OCI-LY3 (cell line): Measurements from ENCODE around the gene MYCBP.
A peak's percentile ranks its signal among the peaks of the same experiment; 100 is the strongest.

Experiments
- H2AFZ ChIP-seq: fragments of 200-600, 300-600 bp; shearing (Covaris generic); 2 replicates; pipeline ENCODE4 v1.6.0; 2014; ENCODE audit warnings: antibody characterized with exemption, low read depth, low read length
- H3K27ac ChIP-seq: fragments of 200-600, 300-600 bp; sonication (generic); 2 replicates; pipeline ENCODE4 v1.5.1; 2014; ENCODE audit warnings: mild to moderate bottlenecking, low read length, moderate library complexity, mixed read lengths
- H3K27me3 ChIP-seq: fragments of 200-600, 300-600 bp; sonication (generic); 2 replicates; pipeline ENCODE4 v1.6.1; 2014; ENCODE audit warnings: low read depth, low read length, mixed read lengths
- H3K36me3 ChIP-seq: fragments of 200-600, 300-600 bp; sonication (generic); replicated peaks from 2 replicates; pipeline ENCODE3; 2014; ENCODE audit warnings: low read depth, low read length, mixed read lengths
- H3K4me1 ChIP-seq: fragments of 300-600, 200-600 bp; sonication (generic); 2 replicates; pipeline ENCODE4 v1.6.1; 2014; ENCODE audit warnings: low read length, mixed read lengths
- H3K4me2 ChIP-seq: fragments of 200-600, 300-600 bp; sonication (generic); 2 replicates; pipeline ENCODE4 v1.6.1; 2014; ENCODE audit warnings: low read length, mixed read lengths
- H3K4me3 ChIP-seq: fragments of 300-600, 200-600 bp; sonication (generic); 2 replicates; pipeline ENCODE4 v1.5.1; 2014; ENCODE audit warnings: antibody characterized with exemption, mild to moderate bottlenecking, low read length, moderate library complexity
- H3K79me2 ChIP-seq: fragments of 300-600, 200-600 bp; shearing (Covaris generic); 2 replicates; pipeline ENCODE4 v1.6.1; 2014; ENCODE audit warnings: mild to moderate bottlenecking, low read length, mixed read lengths
- H3K9ac ChIP-seq: fragments of 300-600, 200-600 bp; shearing (Covaris generic); 2 replicates; pipeline ENCODE4 v1.6.0; 2014; ENCODE audit warnings: mild to moderate bottlenecking, low read length, moderate library complexity
- H3K9me3 ChIP-seq: fragments of 200-600, 300-600 bp; shearing (Covaris generic); 2 replicates; pipeline ENCODE4 v1.6.1; 2014; ENCODE audit warnings: low read length, mixed read lengths; ENCODE audit not compliant: insufficient read depth
- H4K20me1 ChIP-seq: fragments of 200-600, 300-600 bp; sonication (generic); 2 replicates; pipeline ENCODE4 v1.6.1; 2016; ENCODE audit warnings: low read length, mixed read lengths; ENCODE audit not compliant: insufficient read depth
- EZH2phosphoT487 ChIP-seq: fragments of 200-600 bp; shearing (Covaris generic); IDR thresholded peaks from 2 replicates; pipeline ENCODE4 v1.6.1; 2018; ENCODE audit warnings: antibody characterized with exemption, mixed run types, low read depth
- TF ChIP-seq, protein P1 (sequence below): fragments of 200-600, 300-600 bp; sonication (generic); IDR thresholded peaks from 2 replicates; pipeline ENCODE4 v1.5.1; 2014; ENCODE audit warnings: antibody characterized with exemption, low read length, low read depth

The MYCBP gene

DNA sequence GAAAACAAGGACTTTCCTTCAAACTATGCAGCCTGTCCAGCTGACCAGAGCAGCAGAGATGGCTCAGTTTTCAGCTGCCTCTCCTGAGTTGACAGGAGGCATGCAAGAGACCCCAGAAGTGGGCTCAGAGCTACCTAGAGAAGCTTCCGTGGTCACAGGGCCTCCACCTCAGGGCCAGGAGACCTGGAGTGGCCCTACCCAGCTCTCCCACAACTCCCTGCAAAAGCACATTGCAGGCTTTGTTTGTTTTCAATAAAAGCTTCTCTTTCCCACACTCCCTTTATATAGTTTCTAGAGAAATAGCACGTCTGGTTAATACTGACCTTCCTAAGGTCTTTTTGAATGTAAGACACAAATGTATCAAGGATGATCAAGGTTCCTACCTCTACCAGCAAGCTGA lies 53.6 kb downstream of the MYCBP start:
- Histone ChIP-seq H3K9me3 (no peaks in the 10 kb centered on the region), H3K4me1 (peaks cover 19% of the 10 kb centered on the region), H4K20me1 (no peaks in the 10 kb centered on the region), H3K9ac (no peak overlapping the region), H2AFZ (no peak overlapping the region), H3K79me2 (no peaks in the 10 kb centered on the region), H3K36me3 (no peaks in the 10 kb centered on the region), H3K27ac (no peak overlapping the region), H3K4me2 (no peak overlapping the region), H3K4me3 (no peak overlapping the region), H3K27me3 (peaks cover 15% of the 10 kb centered on the region)
- TF ChIP-seq, protein P1, sequence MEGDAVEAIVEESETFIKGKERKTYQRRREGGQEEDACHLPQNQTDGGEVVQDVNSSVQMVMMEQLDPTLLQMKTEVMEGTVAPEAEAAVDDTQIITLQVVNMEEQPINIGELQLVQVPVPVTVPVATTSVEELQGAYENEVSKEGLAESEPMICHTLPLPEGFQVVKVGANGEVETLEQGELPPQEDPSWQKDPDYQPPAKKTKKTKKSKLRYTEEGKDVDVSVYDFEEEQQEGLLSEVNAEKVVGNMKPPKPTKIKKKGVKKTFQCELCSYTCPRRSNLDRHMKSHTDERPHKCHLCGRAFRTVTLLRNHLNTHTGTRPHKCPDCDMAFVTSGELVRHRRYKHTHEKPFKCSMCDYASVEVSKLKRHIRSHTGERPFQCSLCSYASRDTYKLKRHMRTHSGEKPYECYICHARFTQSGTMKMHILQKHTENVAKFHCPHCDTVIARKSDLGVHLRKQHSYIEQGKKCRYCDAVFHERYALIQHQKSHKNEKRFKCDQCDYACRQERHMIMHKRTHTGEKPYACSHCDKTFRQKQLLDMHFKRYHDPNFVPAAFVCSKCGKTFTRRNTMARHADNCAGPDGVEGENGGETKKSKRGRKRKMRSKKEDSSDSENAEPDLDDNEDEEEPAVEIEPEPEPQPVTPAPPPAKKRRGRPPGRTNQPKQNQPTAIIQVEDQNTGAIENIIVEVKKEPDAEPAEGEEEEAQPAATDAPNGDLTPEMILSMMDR, result no peak
- TF ChIP-seq EZH2phosphoT487, result no peak

- Histone ChIP-seq H3K4me1 (peaks cover 19% of the 10 kb centered on the region), H3K27ac (no peak overlapping the region), H3K4me2 (no peak overlapping the region), H3K27me3 (peaks cover 20% of the 10 kb centered on the region), H3K36me3 (no peaks in the 10 kb centered on the region), H3K9ac (no peak overlapping the region), H2AFZ (no peak overlapping the region), H4K20me1 (no peaks in the 10 kb centered on the region), H3K9me3 (no peaks in the 10 kb centered on the region), H3K4me3 (no peak overlapping the region), H3K79me2 (no peaks in the 10 kb centered on the region)
- TF ChIP-seq, protein P1, result no peak
- no peak for TF ChIP-seq EZH2phosphoT487
These were observed 54.1 kb downstream of the MYCBP start for GRCh38 chr1:38819040-38819439.

DNA sequence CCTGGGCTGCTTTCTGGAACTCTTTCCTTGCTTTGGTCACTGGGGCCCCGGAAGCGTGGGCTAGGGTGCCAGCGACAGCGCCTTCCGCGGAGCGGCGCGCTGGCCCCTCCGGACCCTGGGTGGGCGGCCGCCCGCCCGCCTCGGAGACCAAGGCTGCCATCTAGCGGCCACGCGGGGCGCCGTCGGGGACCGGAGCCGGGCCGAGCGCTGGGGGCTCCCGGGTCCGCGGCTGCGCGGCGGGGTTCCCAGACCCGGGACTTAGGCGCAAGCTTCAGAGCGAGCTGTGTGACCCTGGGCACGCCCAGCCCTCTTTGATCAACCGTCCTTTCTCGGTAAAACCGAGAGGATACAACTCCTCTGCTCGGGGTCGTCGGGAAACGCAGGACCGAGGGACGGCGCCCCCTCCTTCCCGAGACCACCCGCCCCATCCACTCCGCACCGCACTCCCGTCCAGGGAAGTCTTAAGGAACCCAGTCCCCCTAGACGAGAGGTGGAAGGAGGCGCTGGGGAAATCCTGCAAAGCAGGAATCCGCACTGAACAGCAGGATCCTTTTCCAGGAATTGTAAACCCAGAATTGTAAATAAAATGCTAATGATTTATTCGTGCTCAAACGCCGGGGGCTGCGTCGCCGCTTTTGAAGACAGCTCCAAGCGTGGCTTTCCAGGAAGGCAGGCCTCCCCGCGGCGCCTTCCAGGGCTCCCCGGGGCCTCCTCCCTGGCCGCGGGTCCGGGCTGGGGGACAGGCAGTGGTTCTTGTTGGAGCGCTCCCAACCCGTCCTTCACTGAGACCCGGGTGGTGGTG lies 54.8 kb downstream of the MYCBP start:
- H3K79me2 ChIP-seq, result no peaks in the 10 kb centered on the region
- H3K4me2 ChIP-seq, result peak overlapping the region; percentile 75
- no peak overlapping the region for H2AFZ ChIP-seq
- H3K36me3 ChIP-seq, result no peaks in the 10 kb centered on the region
- H3K27me3 ChIP-seq, result peaks cover 22% of the 10 kb centered on the region
- TF ChIP-seq, protein P1, result peak; percentile 67
- TF ChIP-seq EZH2phosphoT487, result no peak
- H3K4me1 ChIP-seq, result peaks cover 19% of the 10 kb centered on the region
- H4K20me1 ChIP-seq, result no peaks in the 10 kb centered on the region
- peak overlapping the region; percentile 69 for H3K4me3 ChIP-seq
- no peak overlapping the region for H3K27ac ChIP-seq
- H3K9me3 ChIP-seq, result no peaks in the 10 kb centered on the region
- no peak overlapping the region for H3K9ac ChIP-seq

GRCh38 chr1:38817267-38818174 lies 55.6 kb downstream of the MYCBP start:
- Histone ChIP-seq H3K9ac (no peak overlapping the region), H2AFZ (no peak overlapping the region)

More at GRCh38 chr1:38817267-38818174, 55.6 kb downstream of the MYCBP start:
- peak overlapping the region; percentile 75 for H3K4me2 ChIP-seq
- no peaks in the 10 kb centered on the region for H4K20me1 ChIP-seq
- no peaks in the 10 kb centered on the region for H3K9me3 ChIP-seq
- peaks cover 22% of the 10 kb centered on the region for H3K27me3 ChIP-seq
- H3K79me2 ChIP-seq, result no peaks in the 10 kb centered on the region
- peak overlapping the region; percentile 69 for H3K4me3 ChIP-seq
- no peaks in the 10 kb centered on the region for H3K36me3 ChIP-seq
- H3K4me1 ChIP-seq, result peaks cover 19% of the 10 kb centered on the region
- TF ChIP-seq, protein P1, result no peak
- TF ChIP-seq EZH2phosphoT487, result no peak
- no peak overlapping the region for H3K27ac ChIP-seq
